D721Med (cell line): ENCODE data around the gene NDUFS7.

ENCODE experiments used
- DNase-seq: peaks from one replicate; pipeline ENCODE4 v3.0.0; 2011; ENCODE audit warnings: low spot score; ENCODE audit not compliant: insufficient read length
- FAIRE-seq: peaks from 2 replicates; lab custom pipeline; 2011; peaks lifted over from hg19 to GRCh38; lab: Jason Lieb, UNC
- CTCF ChIP-seq: IDR thresholded peaks from 2 replicates; pipeline ENCODE4 v1.5.1; 2012; ENCODE audit warnings: mild to moderate bottlenecking, control low read depth; ENCODE audit not compliant: insufficient read depth; ENCODE audit errors: missing control alignments

The NDUFS7 gene

GRCh38 chr19:1411255-1412191, 27.8 kb downstream of the NDUFS7 start:
- FAIRE-seq (no peak), DNase-seq (no peak)
- TF ChIP-seq CTCF, result no peak

GRCh38 chr19:1412323-1412923, 28.7 kb downstream of the NDUFS7 start:
- TF ChIP-seq CTCF, result no peak
- FAIRE-seq, result no peak
- DNase-seq, result no peak

GRCh38 chr19:1412995-1413800, 29.5 kb downstream of the NDUFS7 start:
- FAIRE-seq (no peak), DNase-seq (no peak)
- no peak for TF ChIP-seq CTCF

GRCh38 chr19:1416014-1416841, 32.5 kb downstream of the NDUFS7 start:
- DNase-seq, result no peak
- no peak for TF ChIP-seq CTCF

GRCh38 chr19:1417145-1417544, 33.4 kb downstream of the NDUFS7 start:
- FAIRE-seq, result no peak

More at GRCh38 chr19:1416014-1416841, 32.5 kb downstream of the NDUFS7 start:
- no peak for FAIRE-seq

More at GRCh38 chr19:1417145-1417544, 33.4 kb downstream of the NDUFS7 start:
- TF ChIP-seq CTCF, result no peak
- no peak for DNase-seq
